ENCODE measurements around the gene EFCAB6.
A peak's percentile ranks its signal among the peaks of the same experiment; 100 is the strongest.

The EFCAB6 gene

GRCh38 chr22:43812890-43813289, 785 bp upstream of the EFCAB6 start:
- no peak for DNase-seq (ENCODE audit: low read depth)
- TF ChIP-seq, protein P1, sequence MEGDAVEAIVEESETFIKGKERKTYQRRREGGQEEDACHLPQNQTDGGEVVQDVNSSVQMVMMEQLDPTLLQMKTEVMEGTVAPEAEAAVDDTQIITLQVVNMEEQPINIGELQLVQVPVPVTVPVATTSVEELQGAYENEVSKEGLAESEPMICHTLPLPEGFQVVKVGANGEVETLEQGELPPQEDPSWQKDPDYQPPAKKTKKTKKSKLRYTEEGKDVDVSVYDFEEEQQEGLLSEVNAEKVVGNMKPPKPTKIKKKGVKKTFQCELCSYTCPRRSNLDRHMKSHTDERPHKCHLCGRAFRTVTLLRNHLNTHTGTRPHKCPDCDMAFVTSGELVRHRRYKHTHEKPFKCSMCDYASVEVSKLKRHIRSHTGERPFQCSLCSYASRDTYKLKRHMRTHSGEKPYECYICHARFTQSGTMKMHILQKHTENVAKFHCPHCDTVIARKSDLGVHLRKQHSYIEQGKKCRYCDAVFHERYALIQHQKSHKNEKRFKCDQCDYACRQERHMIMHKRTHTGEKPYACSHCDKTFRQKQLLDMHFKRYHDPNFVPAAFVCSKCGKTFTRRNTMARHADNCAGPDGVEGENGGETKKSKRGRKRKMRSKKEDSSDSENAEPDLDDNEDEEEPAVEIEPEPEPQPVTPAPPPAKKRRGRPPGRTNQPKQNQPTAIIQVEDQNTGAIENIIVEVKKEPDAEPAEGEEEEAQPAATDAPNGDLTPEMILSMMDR (IDR thresholded peaks at IDR 0.05; ENCODE audit: insufficient read depth, low read depth, low read length, missing control alignments), result no peak
- peak overlapping the region; percentile 67 for H3K4me3 ChIP-seq (ENCODE audit: low read depth, low read length)

DNA sequence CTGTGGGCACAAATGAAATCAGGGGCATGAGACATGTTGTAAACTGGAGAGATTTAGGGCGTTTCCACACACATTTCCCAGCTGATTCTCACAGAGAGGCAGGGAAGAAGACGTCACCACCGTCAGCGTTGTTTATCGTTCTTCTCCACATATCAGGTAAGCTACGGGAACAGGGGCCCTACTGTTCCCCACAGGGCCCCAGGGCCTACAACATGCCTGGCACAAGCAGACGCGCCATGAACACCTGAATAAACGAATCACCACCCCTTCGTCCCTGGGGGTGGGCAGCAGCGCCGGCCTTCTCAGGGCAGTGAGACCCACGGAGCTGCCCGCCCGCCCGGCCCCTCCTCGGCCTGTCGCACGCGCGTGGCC, 342 bp downstream of the EFCAB6 start:
- peak overlapping the region; percentile 67 for H3K4me3 ChIP-seq (ENCODE audit: low read depth, low read length)
- TF ChIP-seq, protein P1 (IDR thresholded peaks at IDR 0.05; ENCODE audit: insufficient read depth, low read depth, low read length, missing control alignments), result no peak
- peak; percentile 24 for DNase-seq (ENCODE audit: low read depth)

GRCh38 chr22:43802897-43803495, 9.1 kb downstream of the EFCAB6 start:
- DNase-seq (ENCODE audit: low read depth), result peak; percentile 34
- no peak overlapping the region for H3K4me3 ChIP-seq (ENCODE audit: low read depth, low read length)
- TF ChIP-seq, protein P1 (IDR thresholded peaks at IDR 0.05; ENCODE audit: insufficient read depth, low read depth, low read length, missing control alignments), result no peak

GRCh38 chr22:43800970-43801369, 11.1 kb downstream of the EFCAB6 start:
- TF ChIP-seq, protein P1 (IDR thresholded peaks at IDR 0.05; ENCODE audit: insufficient read depth, low read depth, low read length, missing control alignments), result no peak
- H3K4me3 ChIP-seq (ENCODE audit: low read depth, low read length), result no peak overlapping the region
- DNase-seq (ENCODE audit: low read depth), result no peak

- peak; percentile 75 for DNase-seq (ENCODE audit: low read depth)
- no peak overlapping the region for H3K4me3 ChIP-seq (ENCODE audit: low read depth, low read length)
- TF ChIP-seq, protein P1 (IDR thresholded peaks at IDR 0.05; ENCODE audit: insufficient read depth, low read depth, low read length, missing control alignments), result no peak
Observed at GRCh38 chr22:43798492-43798891, 13.6 kb downstream of the EFCAB6 start.

DNA sequence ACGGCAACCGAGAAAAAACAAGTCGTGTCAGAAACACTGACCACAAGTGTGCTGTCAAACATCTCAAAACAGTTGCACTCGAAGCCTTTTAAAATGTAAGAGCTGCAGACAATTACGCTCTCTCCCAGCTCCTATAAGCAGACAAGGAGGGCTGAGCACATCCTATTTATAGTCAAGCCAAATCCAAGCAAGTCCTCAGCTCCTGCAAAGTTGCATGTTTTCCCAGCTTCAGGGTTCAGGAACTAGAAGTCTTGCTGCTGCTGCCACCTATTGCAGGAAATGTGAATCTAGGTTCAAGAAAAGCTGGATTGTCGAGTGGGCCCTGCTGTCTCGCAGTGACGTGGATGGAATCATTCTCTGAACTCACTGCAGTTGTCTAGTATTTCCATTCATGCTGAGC, 15.5 kb downstream of the EFCAB6 start:
- H3K4me3 ChIP-seq (ENCODE audit: low read depth, low read length), result no peak overlapping the region
- DNase-seq (ENCODE audit: low read depth), result no peak
- TF ChIP-seq, protein P1 (IDR thresholded peaks at IDR 0.05; ENCODE audit: insufficient read depth, low read depth, low read length, missing control alignments), result no peak

GRCh38 chr22:43795320-43795719, 16.8 kb downstream of the EFCAB6 start:
- DNase-seq (ENCODE audit: low read depth), result no peak
- no peak overlapping the region for H3K4me3 ChIP-seq (ENCODE audit: low read depth, low read length)
- TF ChIP-seq, protein P1 (IDR thresholded peaks at IDR 0.05; ENCODE audit: insufficient read depth, low read depth, low read length, missing control alignments), result no peak
